Ovary (tissue), 3 donors: ENCODE measurements around the gene DLG5.

Experiments
- CTCF ChIP-seq, 3 donors: fragments of 450-650 bp in 2 of 3; fragments of 200-600 bp in 1 of 3; IDR thresholded peaks; one replicate each; pipeline versions ENCODE4 v1.5.1 to v1.8.0; 2016 to 2022; ENCODE audit warnings: antibody characterized with exemption in 3 of 3, mild to moderate bottlenecking in 1 of 3
- POLR2A ChIP-seq: fragments of 450-650 bp; IDR thresholded peaks from one replicate; pipeline ENCODE4 v1.6.1; 2017; ENCODE audit warnings: antibody characterized with exemption, mild to moderate bottlenecking, moderate library complexity
- donor health status: DM: no; HTN: no; CAD: no.

- no peak for TF ChIP-seq CTCF (IDR thresholded peaks at IDR 0.05)
- no peak for TF ChIP-seq POLR2A
These were observed 131.0 kb downstream of the DLG5 start for GRCh38 chr10:77795426-77796055.
